Tibial nerve (tissue), 4 donors: Measurements from ENCODE around the gene TRIP10. TPM values are rescaled to one million over a fixed set of nuclear protein-coding genes. Genes with fewer than 3 reads are reported as not detected.
"Not testable (repeated sequence)": the region's sequence is repeated elsewhere in the genome, so short reads cannot be mapped to it uniquely, and the experiment has no call there.

Source experiments
- DNase-seq, 2 donors: peaks; one replicate each; pipeline ENCODE4 v3.0.0-alpha.2; 2019; ENCODE audit warnings: low spot score in 2 of 2
- H3K27ac ChIP-seq, 4 donors: fragments of 200-600 bp; sonication (generic) in 3 of 4; one replicate each; pipeline ENCODE4 v1.5.1; 2017 to 2019; ENCODE audit warnings: mild to moderate bottlenecking in 1 of 4
- H3K27me3 ChIP-seq, 2 donors: fragments of 200-600 bp; sonication (generic) in 1 of 2; one replicate each; pipeline versions ENCODE4 v1.5.1 to v1.6.0; 2017 to 2019
- H3K36me3 ChIP-seq, 3 donors: fragments of 200-600 bp; sonication (generic); one replicate each; pipeline ENCODE4 v1.5.1; 2018 to 2019
- H3K4me1 ChIP-seq, 4 donors: fragments of 200-600 bp; sonication (generic) in 3 of 4; one replicate each; pipeline ENCODE4 v1.5.1; 2017 to 2019
- H3K4me3 ChIP-seq, 4 donors: fragments of 200-600 bp; sonication (generic) in 3 of 4; one replicate each; pipeline ENCODE4 v1.5.1; 2017 to 2019; ENCODE audit warnings: mild to moderate bottlenecking in 1 of 4, moderate library complexity in 1 of 4
- H3K9me3 ChIP-seq, 4 donors: fragments of 200-600 bp; sonication (generic) in 3 of 4; one replicate each; pipeline ENCODE4 v1.5.1; 2017 to 2019
- CTCF ChIP-seq, 5 experiments: fragments of 200-600 bp in 3 of 5; fragments of 450-650 bp in 2 of 5; sonication (generic) in 3 of 5; IDR thresholded peaks; one replicate each; pipeline ENCODE4 v1.5.1; 2016 to 2019; ENCODE audit warnings: antibody characterized with exemption in 5 of 5, mild to moderate bottlenecking in 3 of 5, moderate library complexity in 2 of 5
- EP300 ChIP-seq, 2 donors: sonication (generic); formaldehyde crosslinking; IDR thresholded peaks; one replicate each; pipeline ENCODE4 v1.6.1; 2017; ENCODE audit warnings: antibody characterized with exemption in 2 of 2, mild to moderate bottlenecking in 1 of 2
- POLR2A ChIP-seq, 2 donors: fragments of 450-650 bp; IDR thresholded peaks; one replicate each; pipeline ENCODE4 v1.6.1; 2017; ENCODE audit warnings: antibody characterized with exemption in 2 of 2, mild to moderate bottlenecking in 2 of 2, moderate library complexity in 2 of 2
- WGBS, 2 donors: methylation state at CpG; one replicate each; pipeline ENCODE4 v1.1.5; 2018; 5-methylcytosine and 5-hydroxymethylcytosine counted together
- total RNA-seq, 4 donors: library from RNA; depleted of rRNA; stranded (reverse); fragments of >200 nt; gene quantifications; one replicate each; pipeline ENCODE4 v1.1.0, GENCODE V29; 2016

Gene TRIP10
- total RNA-seq, 4 donors from 2014 or later: 96.1 to 148 (median 110) TPM

GRCh38 chr19:6772028-6772865 is 32.8 kb downstream of the TRIP10 start, which contains the start of gene VAV1:
TSS of gene VAV1 (plus strand) at chr19:6772708. CDS start at chr19:6772808, 100 bp downstream.
- DNase-seq: no peak
- Histone ChIP-seq H3K36me3 (no peaks in the 10 kb centered on the region), H3K4me3 (peak within 1 kb of the TSS; percentile 5 to 55 (median 37)), H3K4me1 (peaks cover 0 to 7% (median 0%) of the 10 kb centered on the region in 4 donors), H3K27ac (peak within 1 kb of the TSS in 2 of 4 donors; percentile 20 to 65), H3K9me3 (peaks cover 0 to 4% (median 0%) of the 10 kb centered on the region in 4 donors), H3K27me3 (peaks cover 0 to 29% of the 10 kb centered on the region in 2 donors)
- TF ChIP-seq CTCF (IDR thresholded peaks at IDR 0.05) (no peak), EP300 (IDR thresholded peaks at IDR 0.05) (no peak), POLR2A (IDR thresholded peaks at IDR 0.05) (no peak)
- WGBS, 2 donors: 48 to 56% methylated on average over 14 to 17 of the region's 25 CpGs

DNA sequence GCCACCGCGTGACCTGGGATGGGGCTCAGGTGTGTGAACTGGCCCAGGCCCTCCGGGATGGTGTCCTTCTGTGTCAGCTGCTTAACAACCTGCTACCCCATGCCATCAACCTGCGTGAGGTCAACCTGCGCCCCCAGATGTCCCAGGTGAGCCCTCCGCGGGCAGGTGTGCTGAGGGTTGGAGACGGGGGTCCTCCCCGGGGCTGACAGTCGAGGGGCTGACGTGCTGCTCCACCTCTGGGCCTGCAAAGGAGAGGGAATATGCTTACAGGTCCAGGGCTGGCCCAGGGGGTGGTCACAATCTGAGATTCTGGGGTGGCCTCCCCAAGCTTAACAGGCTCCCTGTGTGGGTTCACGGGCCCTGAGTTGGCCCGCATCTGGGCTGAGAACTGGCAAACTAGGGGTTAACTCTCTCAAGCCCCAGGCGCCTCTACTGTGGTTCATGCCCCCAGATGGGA is 33.4 kb downstream of the TRIP10 start:
- H3K36me3 ChIP-seq: no peaks in the 10 kb centered on the region
- H3K27ac ChIP-seq: peak overlapping the region in 2 of 4 donors; percentile 20 to 65
- peak overlapping the region; percentile 5 to 55 (median 37) for H3K4me3 ChIP-seq
- 63 to 65% methylated on average over 12 to 14 of the region's 14 CpGs for WGBS, 2 donors
- peaks cover 0 to 4% (median 0%) of the 10 kb centered on the region in 4 donors for H3K9me3 ChIP-seq
- TF ChIP-seq POLR2A (IDR thresholded peaks at IDR 0.05) (no peak), EP300 (IDR thresholded peaks at IDR 0.05) (no peak), CTCF (IDR thresholded peaks at IDR 0.05) (no peak)
- DNase-seq: no peak
- H3K27me3 ChIP-seq: peaks cover 0 to 23% of the 10 kb centered on the region in 2 donors
- peaks cover 0 to under 1% (median 0%) of the 10 kb centered on the region in 4 donors for H3K4me1 ChIP-seq

DNA sequence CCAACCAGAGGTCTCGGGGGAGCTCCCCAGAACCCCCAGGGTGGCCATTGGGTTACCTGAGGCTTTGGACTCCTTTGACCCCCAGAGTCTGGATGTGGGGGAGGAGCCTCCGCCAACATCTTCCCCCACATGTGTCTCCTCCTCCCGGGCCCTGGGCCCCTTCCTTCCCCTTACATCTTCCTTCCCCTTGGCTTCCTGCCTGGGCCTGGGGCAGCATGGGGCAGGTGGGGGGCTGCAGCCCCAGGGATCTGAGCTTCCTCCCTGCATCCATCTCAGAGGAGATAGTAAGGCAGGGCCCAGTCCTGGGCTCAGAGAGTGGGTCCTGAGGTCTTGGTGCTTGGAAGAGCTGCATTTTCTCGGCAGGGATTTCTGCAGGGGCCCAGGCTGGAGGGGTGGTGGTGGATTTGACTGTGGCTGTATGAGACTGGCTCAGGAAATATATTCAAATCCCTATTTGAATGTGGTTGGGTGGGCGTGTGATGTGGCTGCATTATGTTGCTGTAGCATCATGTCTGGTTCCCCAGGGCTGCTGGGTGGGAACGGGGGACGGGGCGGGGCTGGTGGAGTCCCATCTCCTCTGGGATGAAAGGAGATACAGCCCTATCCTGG is 33.9 kb downstream of the TRIP10 start:
- Histone ChIP-seq H3K36me3 (no peaks in the 10 kb centered on the region), H3K9me3 (peaks cover 0 to 4% (median 0%) of the 10 kb centered on the region in 4 donors), H3K27me3 (peaks cover 0 to 18% of the 10 kb centered on the region in 2 donors), H3K4me1 (no peaks in the 10 kb centered on the region), H3K4me3 (peak overlapping the region; percentile 5 to 55 (median 37)), H3K27ac (peak overlapping the region in 2 of 4 donors; percentile 20 to 65)
- no peak for TF ChIP-seq CTCF (IDR thresholded peaks at IDR 0.05)
- TF ChIP-seq EP300 (IDR thresholded peaks at IDR 0.05): peak in 1 of 2 donors; percentile 10
- DNase-seq: no peak
- WGBS, 2 donors: 34 to 40% methylated on average over 8 of the region's 8 CpGs

- Histone ChIP-seq H3K4me3 (no peak overlapping the region), H3K36me3 (no peaks in the 10 kb centered on the region), H3K27ac (no peak overlapping the region), H3K9me3 (peaks cover 0 to 4% (median 0%) of the 10 kb centered on the region in 4 donors), H3K4me1 (no peaks in the 10 kb centered on the region), H3K27me3 (peaks cover 0 to 8% of the 10 kb centered on the region in 2 donors)
- TF ChIP-seq CTCF (IDR thresholded peaks at IDR 0.05) (no peak), EP300 (IDR thresholded peaks at IDR 0.05) (no peak), POLR2A (IDR thresholded peaks at IDR 0.05) (no peak)
- DNase-seq: no peak
- 81 to 88% methylated on average over 11 of the region's 11 CpGs for WGBS, 2 donors
Observed at GRCh38 chr19:6774821-6775707, 35.6 kb downstream of the TRIP10 start.

DNA sequence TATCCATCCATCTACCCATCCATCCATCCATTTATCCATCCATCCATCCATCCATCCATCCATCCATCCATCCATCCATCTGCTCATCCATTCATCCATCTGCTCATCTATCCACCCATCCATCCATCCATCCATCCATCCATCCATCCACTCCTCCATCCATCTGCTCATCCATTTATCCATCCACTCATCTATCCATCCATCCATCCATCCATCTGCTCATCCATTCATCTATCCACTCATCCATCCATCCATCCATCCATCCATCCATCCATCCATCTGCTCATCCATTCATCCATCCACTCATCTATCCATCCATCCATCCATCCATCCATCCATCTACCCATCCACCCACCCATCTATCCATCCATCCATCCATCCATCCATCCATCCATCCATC is 36.6 kb downstream of the TRIP10 start:
- not testable (repeated sequence) for H3K27me3 ChIP-seq, H3K4me3 ChIP-seq, DNase-seq, H3K27ac ChIP-seq, H3K9me3 ChIP-seq, H3K4me1 ChIP-seq, H3K36me3 ChIP-seq
